K562 (cell line): ENCODE data around the gene MAD2L1BP. TPM values are rescaled to one million over a fixed set of nuclear protein-coding genes. Genes with fewer than 3 reads are reported as not detected.
A peak's percentile ranks its signal among the peaks of the same experiment; 100 is the strongest.

Experiments
- ARNT ChIP-seq, 2 experiments: fragments of 450-650 bp; IDR thresholded peaks; 2 replicates each; pipeline ENCODE4 v1.6.1; 2016; ENCODE audit warnings: mild to moderate bottlenecking in 1 of 2
- CREB3L1 ChIP-seq: fragments of 450-650 bp; IDR thresholded peaks from 2 replicates; pipeline ENCODE4 v1.6.1; 2014; ENCODE audit warnings: low read depth, mild to moderate bottlenecking, moderate library complexity, borderline replicate concordance
- E4F1 ChIP-seq: fragments of 250-450 bp; sonication (Bioruptor Pico); IDR thresholded peaks from 2 replicates; pipeline ENCODE4 v1.5.0; 2021; ENCODE audit warnings: mild to moderate bottlenecking, borderline replicate concordance
- FOXA1 ChIP-seq: fragments of 450-650 bp; IDR thresholded peaks from 2 replicates; pipeline ENCODE4 v1.6.1; 2016; ENCODE audit warnings: mild to moderate bottlenecking, borderline replicate concordance
- HDAC8 ChIP-seq: fragments of 450-650 bp; IDR thresholded peaks from 2 replicates; pipeline ENCODE4 v1.6.1; 2016; ENCODE audit warnings: mild to moderate bottlenecking, missing genetic modification characterization, moderate library complexity, missing compliant biosample characterization
- SMARCA4 ChIP-seq: fragments of 450-650 bp; IDR thresholded peaks from 2 replicates; pipeline ENCODE4 v1.6.1; 2016
- SRF ChIP-seq, 2 experiments: fragments of 250-450, 450-650 bp in 1 of 2; sonication (Bioruptor Pico) in 1 of 2; sonication (generic) in 1 of 2; formaldehyde crosslinking; IDR thresholded peaks; 2 replicates each; pipeline versions ENCODE4 v1.5.0 to v1.5.1; 2020 to 2022; ENCODE audit warnings: mild to moderate bottlenecking in 1 of 2, missing genetic modification reagents in 1 of 2
- ZNF263 ChIP-seq: sonication (generic); formaldehyde crosslinking; IDR thresholded peaks from 2 replicates; pipeline ENCODE4 v1.8.0; 2022; ENCODE audit warnings: mild to moderate bottlenecking, missing genetic modification reagents, borderline replicate concordance
- polyA plus RNA-seq, 8 experiments: library from polyadenylated mRNA; depleted of rRNA in 4 of 8; stranded (reverse) in 5 of 8; unstranded in 3 of 8; fragments of >200 nt; fragmentation: Nextera tagmentation in 2 of 8; fragmentation: Illumina TruSeq in 1 of 8; extraction: Ambion mirVana in 2 of 8; extraction: Trizol in 1 of 8; gene quantifications; 2 replicates each; pipeline versions ENCODE4 v1.2.1 to v1.2.3, GENCODE V29; 2011 to 2014; ENCODE audit warnings: inconsistent platforms in 1 of 8, missing spikeins in 1 of 8
- total RNA-seq, 7 experiments: library from RNA; depleted of rRNA in 6 of 7; stranded (reverse); fragments of >200 nt in 6 of 7; fragmentation: Illumina TruSeq in 2 of 7; extraction: Trizol in 2 of 7; gene quantifications; 2 replicates each; pipeline versions ENCODE4 v1.2.1 to v1.2.3, GENCODE V29; 2011 to 2021; ENCODE audit warnings: low replicate concordance in 1 of 7
- TF ChIP-seq, protein P1 (sequence below), 2 experiments: fragments of 450-650 bp; formaldehyde crosslinking in 1 of 2; IDR thresholded peaks; 2 replicates each; pipeline versions ENCODE4 v1.4.0 to v1.6.1; 2014 to 2020; ENCODE audit warnings: mild to moderate bottlenecking in 2 of 2, borderline replicate concordance in 1 of 2, low read depth in 1 of 2
- TF ChIP-seq, protein P2 (sequence below): fragments of 450-650 bp; IDR thresholded peaks from one replicate; pipeline ENCODE4 v1.6.1; 2018; ENCODE audit warnings: mild to moderate bottlenecking, moderate library complexity; ENCODE audit not compliant: partially characterized antibody

The MAD2L1BP gene
- total and polyA plus RNA-seq, 9 of the 15 experiments (the other 6 are each of a cell fraction or from before 2014, with no cell fraction given) = 69.7 to 321 (median 111) TPM

- TF ChIP-seq, protein P1, sequence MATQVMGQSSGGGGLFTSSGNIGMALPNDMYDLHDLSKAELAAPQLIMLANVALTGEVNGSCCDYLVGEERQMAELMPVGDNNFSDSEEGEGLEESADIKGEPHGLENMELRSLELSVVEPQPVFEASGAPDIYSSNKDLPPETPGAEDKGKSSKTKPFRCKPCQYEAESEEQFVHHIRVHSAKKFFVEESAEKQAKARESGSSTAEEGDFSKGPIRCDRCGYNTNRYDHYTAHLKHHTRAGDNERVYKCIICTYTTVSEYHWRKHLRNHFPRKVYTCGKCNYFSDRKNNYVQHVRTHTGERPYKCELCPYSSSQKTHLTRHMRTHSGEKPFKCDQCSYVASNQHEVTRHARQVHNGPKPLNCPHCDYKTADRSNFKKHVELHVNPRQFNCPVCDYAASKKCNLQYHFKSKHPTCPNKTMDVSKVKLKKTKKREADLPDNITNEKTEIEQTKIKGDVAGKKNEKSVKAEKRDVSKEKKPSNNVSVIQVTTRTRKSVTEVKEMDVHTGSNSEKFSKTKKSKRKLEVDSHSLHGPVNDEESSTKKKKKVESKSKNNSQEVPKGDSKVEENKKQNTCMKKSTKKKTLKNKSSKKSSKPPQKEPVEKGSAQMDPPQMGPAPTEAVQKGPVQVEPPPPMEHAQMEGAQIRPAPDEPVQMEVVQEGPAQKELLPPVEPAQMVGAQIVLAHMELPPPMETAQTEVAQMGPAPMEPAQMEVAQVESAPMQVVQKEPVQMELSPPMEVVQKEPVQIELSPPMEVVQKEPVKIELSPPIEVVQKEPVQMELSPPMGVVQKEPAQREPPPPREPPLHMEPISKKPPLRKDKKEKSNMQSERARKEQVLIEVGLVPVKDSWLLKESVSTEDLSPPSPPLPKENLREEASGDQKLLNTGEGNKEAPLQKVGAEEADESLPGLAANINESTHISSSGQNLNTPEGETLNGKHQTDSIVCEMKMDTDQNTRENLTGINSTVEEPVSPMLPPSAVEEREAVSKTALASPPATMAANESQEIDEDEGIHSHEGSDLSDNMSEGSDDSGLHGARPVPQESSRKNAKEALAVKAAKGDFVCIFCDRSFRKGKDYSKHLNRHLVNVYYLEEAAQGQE (IDR thresholded peaks at IDR 0.05; ENCODE audit: borderline replicate concordance) = peak; percentile 15; the same call in 1 of the 2 replicates
- TF ChIP-seq, protein P1 (CRISPR knock-in tag; IDR thresholded peaks at IDR 0.05; ENCODE audit: low read depth) = 0 out of 2 replicates have a peak, but pooled peaks have one; percentile 28
- peak; percentile 57; the same call in 1 of the 2 replicates for TF ChIP-seq CREB3L1
- peak; percentile 96 for TF ChIP-seq HDAC8
- TF ChIP-seq, protein P2, sequence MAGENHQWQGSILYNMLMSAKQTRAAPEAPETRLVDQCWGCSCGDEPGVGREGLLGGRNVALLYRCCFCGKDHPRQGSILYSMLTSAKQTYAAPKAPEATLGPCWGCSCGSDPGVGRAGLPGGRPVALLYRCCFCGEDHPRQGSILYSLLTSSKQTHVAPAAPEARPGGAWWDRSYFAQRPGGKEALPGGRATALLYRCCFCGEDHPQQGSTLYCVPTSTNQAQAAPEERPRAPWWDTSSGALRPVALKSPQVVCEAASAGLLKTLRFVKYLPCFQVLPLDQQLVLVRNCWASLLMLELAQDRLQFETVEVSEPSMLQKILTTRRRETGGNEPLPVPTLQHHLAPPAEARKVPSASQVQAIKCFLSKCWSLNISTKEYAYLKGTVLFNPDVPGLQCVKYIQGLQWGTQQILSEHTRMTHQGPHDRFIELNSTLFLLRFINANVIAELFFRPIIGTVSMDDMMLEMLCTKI = no peak
- TF ChIP-seq SMARCA4 = peak; percentile 89
- no peak for TF ChIP-seq FOXA1
- TF ChIP-seq ARNT (IDR thresholded peaks at IDR 0.05) = 0 out of 4 replicates have a peak, but pooled peaks of 1 of the 2 experiments have one; percentile 67
- peak; percentile 33; the same call in 1 of the 2 replicates for TF ChIP-seq E4F1 (CRISPR knock-in tag)
- peak; percentile 54; the same call in 1 of the 2 replicates for TF ChIP-seq ZNF263 (CRISPR knock-in tag)
- peak; percentile 61 to 81; a peak in 3 of 4 replicates for TF ChIP-seq SRF (CRISPR knock-in tag; IDR thresholded peaks at IDR 0.05)
Observed at GRCh38 chr6:43627008-43627825, 8.4 kb upstream of the MAD2L1BP start (continued).
